CD4-positive, alpha-beta T cell (primary cell): ENCODE measurements around the gene MSI2. TPM values are rescaled to one million over a fixed set of nuclear protein-coding genes. Genes with fewer than 3 reads are reported as not detected.
A peak's percentile ranks its signal among the peaks of the same experiment; 100 is the strongest.

Experiments used
- ATAC-seq: fragments of 200-7000 bp; cut with Tn5 transposase; one replicate; pipeline ENCODE4 v1.10.0; 2022; ENCODE audit warnings: mild to moderate bottlenecking; ENCODE audit not compliant: poor library complexity
- CTCF ChIA-PET: fragments of 350-600 bp; sonication (Branson Sonifier 250); formaldehyde crosslinking; loops from one replicate; lab custom pipeline; 2021; ENCODE audit warnings: antibody characterized with exemption, inconsistent platforms; lab: Charles Lee
- POLR2A ChIA-PET: fragments of 350-600 bp; sonication (Branson Sonifier 250); formaldehyde crosslinking; loops from one replicate; lab custom pipeline; 2021; ENCODE audit warnings: antibody characterized with exemption, inconsistent platforms; lab: Charles Lee
- DNase-seq, 14 experiments: peaks; one replicate each; pipeline ENCODE4 v3.0.0-alpha.2; 2013 to 2020; ENCODE audit warnings: mixed read lengths in 2 of 14
- H3K27ac ChIP-seq, 2 donors: one replicate each; pipeline versions ENCODE4 v1.5.1 to v1.7.0; 2013; ENCODE audit warnings: low read length in 2 of 2, low read depth in 1 of 2, mild to moderate bottlenecking in 1 of 2
- H3K27me3 ChIP-seq, 2 experiments: 1 replicate in 1 of 2; 2 replicates in 1 of 2; pipeline versions ENCODE4 v1.6.1 to v1.7.0; 2013; ENCODE audit warnings: low read length in 2 of 2, control low read depth in 1 of 2, mild to moderate bottlenecking in 1 of 2, moderate library complexity in 1 of 2; ENCODE audit not compliant: insufficient read depth in 2 of 2, control insufficient read depth in 1 of 2
- H3K36me3 ChIP-seq: one replicate; pipeline ENCODE4 v1.6.1; 2013; ENCODE audit warnings: low read length, control low read depth; ENCODE audit not compliant: insufficient read depth
- H3K4me1 ChIP-seq: one replicate; pipeline ENCODE4 v1.6.1; 2013; ENCODE audit warnings: low read length, control low read depth; ENCODE audit not compliant: insufficient read depth
- H3K4me3 ChIP-seq: one replicate; pipeline ENCODE4 v1.5.1; 2013; ENCODE audit warnings: mild to moderate bottlenecking, low read length, moderate library complexity
- H3K9me3 ChIP-seq, 2 experiments: 1 replicate in 1 of 2; 2 replicates in 1 of 2; pipeline versions ENCODE4 v1.6.1 to v1.7.0; 2013; ENCODE audit warnings: low read length in 2 of 2, mild to moderate bottlenecking in 2 of 2, control low read depth in 1 of 2, moderate library complexity in 1 of 2; ENCODE audit not compliant: control insufficient read depth in 1 of 2, insufficient read depth in 1 of 2
- H3K27ac Mint-ChIP-seq: one replicate; pipeline ENCODE4 v1.8.0; 2020; ENCODE audit warnings: mixed read lengths
- H3K27me3 Mint-ChIP-seq: one replicate; pipeline ENCODE4 v1.8.0; 2021; ENCODE audit warnings: mixed read lengths
- H3K36me3 Mint-ChIP-seq: one replicate; pipeline ENCODE4 v1.8.0; 2021; ENCODE audit warnings: low read depth, mixed read lengths
- H3K4me1 Mint-ChIP-seq: one replicate; pipeline ENCODE4 v1.8.0; 2021; ENCODE audit warnings: low read depth, mixed read lengths
- H3K4me3 Mint-ChIP-seq: one replicate; pipeline ENCODE4 v1.8.0; 2020; ENCODE audit warnings: mild to moderate bottlenecking, mixed read lengths
- H3K9me3 Mint-ChIP-seq: one replicate; pipeline ENCODE4 v1.8.0; 2020; ENCODE audit warnings: mixed read lengths
- intact Hi-C, 2 experiments: fragments of 100-400 bp; cut with DNase I in 1 of 2; cut with micrococcal nuclease in 1 of 2; formaldehyde crosslinking; loops; one replicate each; pipeline versions ENCODE4 v1.15.1 to v1.9.0; 2023 to 2025; cut with DNase I, micrococcal nuclease
- total RNA-seq, 174 experiments: library from RNA in 2 of 174; stranded (reverse) in 2 of 174; gene quantifications; one replicate each; pipeline ENCODE4 v1.2.3 and lab custom pipeline; 2021 to 2026
- TF ChIP-seq, protein P1 (sequence below): fragments of 200-600 bp; IDR thresholded peaks from one replicate; pipeline ENCODE4 v1.8.0; 2022; ENCODE audit warnings: antibody characterized with exemption, mild to moderate bottlenecking

MSI2 gene
- total RNA-seq, 2 experiments from 2014 or later, result 129 to 132 TPM

DNA sequence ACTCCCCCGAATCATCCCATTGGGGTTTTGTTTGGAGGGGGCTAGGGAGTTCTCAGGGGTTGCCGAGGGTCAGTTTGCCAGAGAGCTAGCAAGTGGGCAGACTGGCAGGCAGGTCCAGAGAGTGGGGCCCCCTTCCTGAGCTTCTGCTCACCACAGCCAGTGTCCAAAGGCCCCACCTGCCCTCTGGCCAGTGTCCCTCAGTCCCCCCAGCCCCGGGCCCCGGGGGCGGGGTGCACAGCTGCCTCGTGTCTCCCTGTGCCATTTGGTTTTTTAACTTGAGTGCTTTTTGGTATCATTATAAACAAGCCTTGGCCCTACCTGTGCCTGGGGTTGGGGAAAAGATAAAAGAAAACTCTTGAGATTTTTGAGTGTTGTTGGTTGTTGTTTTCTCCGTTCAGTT is 397.0 kb downstream of the MSI2 start:
- Mint-ChIP-seq H3K36me3 (peaks cover 31% of the 10 kb centered on the region), H3K27me3 (no peaks in the 10 kb centered on the region), H3K4me3 (no peak overlapping the region), H3K9me3 (no peaks in the 10 kb centered on the region), H3K4me1 (no peaks in the 10 kb centered on the region), H3K27ac (no peak overlapping the region)
- TF ChIP-seq, protein P1, sequence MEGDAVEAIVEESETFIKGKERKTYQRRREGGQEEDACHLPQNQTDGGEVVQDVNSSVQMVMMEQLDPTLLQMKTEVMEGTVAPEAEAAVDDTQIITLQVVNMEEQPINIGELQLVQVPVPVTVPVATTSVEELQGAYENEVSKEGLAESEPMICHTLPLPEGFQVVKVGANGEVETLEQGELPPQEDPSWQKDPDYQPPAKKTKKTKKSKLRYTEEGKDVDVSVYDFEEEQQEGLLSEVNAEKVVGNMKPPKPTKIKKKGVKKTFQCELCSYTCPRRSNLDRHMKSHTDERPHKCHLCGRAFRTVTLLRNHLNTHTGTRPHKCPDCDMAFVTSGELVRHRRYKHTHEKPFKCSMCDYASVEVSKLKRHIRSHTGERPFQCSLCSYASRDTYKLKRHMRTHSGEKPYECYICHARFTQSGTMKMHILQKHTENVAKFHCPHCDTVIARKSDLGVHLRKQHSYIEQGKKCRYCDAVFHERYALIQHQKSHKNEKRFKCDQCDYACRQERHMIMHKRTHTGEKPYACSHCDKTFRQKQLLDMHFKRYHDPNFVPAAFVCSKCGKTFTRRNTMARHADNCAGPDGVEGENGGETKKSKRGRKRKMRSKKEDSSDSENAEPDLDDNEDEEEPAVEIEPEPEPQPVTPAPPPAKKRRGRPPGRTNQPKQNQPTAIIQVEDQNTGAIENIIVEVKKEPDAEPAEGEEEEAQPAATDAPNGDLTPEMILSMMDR, result no peak
- Histone ChIP-seq H3K9me3 (no peaks in the 10 kb centered on the region), H3K27ac (no peak overlapping the region), H3K4me3 (no peak overlapping the region), H3K36me3 (peaks cover 15% of the 10 kb centered on the region), H3K27me3 (no peaks in the 10 kb centered on the region), H3K4me1 (peaks cover 6% of the 10 kb centered on the region)
- no peak for ATAC-seq
- POLR2A ChIA-PET, result no interaction called here
- intact Hi-C loops, result no loop called here
- CTCF ChIA-PET, result no interaction called here
- DNase-seq, result no peak

DNA sequence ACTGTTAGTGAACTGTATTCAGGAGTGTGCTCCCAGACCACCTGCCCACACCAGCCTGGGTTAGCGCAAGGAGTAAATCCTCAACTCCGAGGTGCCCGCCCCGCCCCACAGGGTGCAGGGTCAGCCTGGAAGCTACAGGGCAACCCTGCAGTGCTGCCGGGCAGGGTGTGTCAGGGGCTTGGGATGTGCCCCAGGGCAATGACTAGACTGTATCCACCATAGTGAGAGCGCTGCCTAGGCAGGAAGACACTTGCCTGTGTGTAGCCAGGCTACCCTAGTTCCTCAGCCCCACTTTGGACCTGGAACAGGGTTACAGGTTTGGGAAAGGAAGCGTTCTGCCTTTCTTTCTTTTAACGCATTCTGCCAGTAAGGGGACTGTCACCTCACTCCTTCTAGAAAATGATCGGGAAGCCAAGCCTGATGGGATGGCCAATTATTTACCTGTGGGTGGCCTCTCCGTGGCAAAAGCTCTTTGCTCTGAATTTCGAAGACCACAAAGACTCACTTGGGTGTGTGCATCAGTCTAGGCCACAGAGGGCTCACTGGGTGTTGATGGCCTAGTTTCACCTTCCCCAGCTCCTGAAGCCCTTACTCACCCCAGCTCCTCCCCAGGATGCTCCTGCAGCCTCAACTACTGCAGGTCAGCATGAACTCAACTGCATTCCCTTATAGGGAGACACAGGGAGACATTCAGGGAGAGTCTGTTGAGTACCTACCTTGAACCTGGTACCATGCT is 397.9 kb downstream of the MSI2 start:
- Histone ChIP-seq H3K27me3 (no peaks in the 10 kb centered on the region), H3K4me3 (no peak overlapping the region), H3K27ac (no peak overlapping the region), H3K9me3 (no peaks in the 10 kb centered on the region), H3K36me3 (peaks cover 16% of the 10 kb centered on the region), H3K4me1 (peaks cover 6% of the 10 kb centered on the region)
- TF ChIP-seq, protein P1, result no peak
- intact Hi-C loops, result no loop called here
- H3K27me3 Mint-ChIP-seq, result no peaks in the 10 kb centered on the region
- H3K4me1 Mint-ChIP-seq, result no peaks in the 10 kb centered on the region
- H3K9me3 Mint-ChIP-seq, result no peaks in the 10 kb centered on the region
- no peak overlapping the region for H3K27ac Mint-ChIP-seq
- POLR2A ChIA-PET, result no interaction called here
- ATAC-seq (no peak), DNase-seq (peak in 1 of 14 experiments; percentile 5)
- CTCF ChIA-PET, result interaction anchor here (1.7 kb wide), 1 partner anchor 18 kb away, joined by 5 read pairs; no protein-coding TSS in a partner anchor
- H3K36me3 Mint-ChIP-seq, result peaks cover 31% of the 10 kb centered on the region
- no peak overlapping the region for H3K4me3 Mint-ChIP-seq

DNA sequence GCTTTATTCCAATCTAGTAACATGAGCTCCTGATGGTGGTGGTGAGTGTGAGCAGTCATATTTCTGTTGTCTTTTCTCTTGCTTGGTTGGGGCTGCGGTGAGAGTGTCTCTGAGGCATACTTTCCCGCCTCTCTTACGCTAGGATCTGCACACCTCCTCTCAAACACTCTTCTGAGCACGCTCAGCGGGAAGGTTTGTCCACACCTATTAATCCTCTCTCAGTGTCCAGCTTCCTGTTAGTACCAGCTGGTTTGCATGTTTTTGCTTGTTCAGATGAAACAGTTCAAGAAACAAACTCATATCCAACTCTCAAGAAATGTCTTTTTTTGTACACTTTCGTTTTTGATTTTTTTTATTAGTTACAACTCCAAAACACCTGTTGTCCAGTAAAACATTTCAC is 399.2 kb downstream of the MSI2 start:
- Histone ChIP-seq H3K27me3 (no peaks in the 10 kb centered on the region), H3K4me1 (peaks cover 6% of the 10 kb centered on the region), H3K27ac (no peak overlapping the region), H3K4me3 (no peak overlapping the region), H3K36me3 (peaks cover 25% of the 10 kb centered on the region), H3K9me3 (no peaks in the 10 kb centered on the region)
- ATAC-seq (no peak), DNase-seq (no peak)
- H3K36me3 Mint-ChIP-seq, result peaks cover 38% of the 10 kb centered on the region
- intact Hi-C loops, result no loop called here
- no peaks in the 10 kb centered on the region for H3K27me3 Mint-ChIP-seq
- no peaks in the 10 kb centered on the region for H3K9me3 Mint-ChIP-seq
- POLR2A ChIA-PET, result no interaction called here
- H3K4me1 Mint-ChIP-seq, result no peaks in the 10 kb centered on the region
- H3K4me3 Mint-ChIP-seq, result no peak overlapping the region
- TF ChIP-seq, protein P1, result no peak
- CTCF ChIA-PET, result interaction anchor here (1.7 kb wide), 1 partner anchor 16 kb away, joined by 5 read pairs; no protein-coding TSS in a partner anchor
- no peak overlapping the region for H3K27ac Mint-ChIP-seq
